SK-N-SH (cell line): ENCODE measurements around the gene NTN1. TPM values are rescaled to one million over a fixed set of nuclear protein-coding genes. Genes with fewer than 3 reads are reported as not detected.

Source experiments
- CTCF ChIA-PET: fragments of 300-600, 350-600 bp; formaldehyde crosslinking; extraction: SDS; loops from one replicate; lab custom pipeline; 2021; lab: Yijun Ruan, JAX
- POLR2A ChIA-PET: fragments of 350-600 bp; sonication (Branson Sonifier 250); formaldehyde crosslinking; extraction: SDS; loops from one replicate; lab custom pipeline; 2020; ENCODE audit warnings: antibody characterized with exemption, inconsistent platforms; lab: Yijun Ruan, JAX
- DNase-seq: peaks from one replicate; pipeline ENCODE4 v3.0.0; 2012
- H2AFZ ChIP-seq: fragments of 200-600 bp; sonication (generic); 2 replicates; pipeline ENCODE4 v1.8.1; 2016; ENCODE audit warnings: antibody characterized with exemption, mild to moderate bottlenecking, low read depth
- H3F3A ChIP-seq: fragments of 200-600 bp; sonication (generic); replicated peaks from 2 replicates; pipeline ENCODE3; 2016; ENCODE audit warnings: antibody characterized with exemption, mild to moderate bottlenecking; ENCODE audit not compliant: insufficient read depth
- H3K27ac ChIP-seq, 2 experiments: fragments of 200-500 bp in 1 of 2; fragments of 200-600 bp in 1 of 2; sonication (Bioruptor generic) in 1 of 2; sonication (generic), shearing (Covaris generic) in 1 of 2; 2 replicates each; pipeline versions ENCODE4 v1.5.1 to v1.6.1; 2014 to 2016; ENCODE audit warnings: low read depth in 2 of 2, inconsistent platforms in 1 of 2, low read length in 1 of 2, mild to moderate bottlenecking in 1 of 2, mixed read lengths in 1 of 2
- H3K27me3 ChIP-seq: fragments of 200-600 bp; sonication (generic), shearing (Covaris generic); 2 replicates; pipeline ENCODE4 v1.6.1; 2016; ENCODE audit warnings: mixed run types; ENCODE audit not compliant: insufficient read depth
- H3K36me3 ChIP-seq, 2 experiments: fragments of 200-500 bp in 1 of 2; fragments of 200-600 bp in 1 of 2; sonication (Bioruptor generic) in 1 of 2; sonication (generic) in 1 of 2; replicated peaks in 1 of 2; 2 replicates each; pipeline versions ENCODE3 to v1.5.1; 2014 to 2016; ENCODE audit warnings: low read length in 1 of 2, mild to moderate bottlenecking in 1 of 2; ENCODE audit not compliant: insufficient read depth in 2 of 2, control insufficient read depth in 1 of 2
- H3K4me1 ChIP-seq, 2 experiments: fragments of 200-500 bp in 1 of 2; fragments of 200-600 bp in 1 of 2; sonication (Bioruptor generic) in 1 of 2; sonication (generic), shearing (Covaris generic) in 1 of 2; 2 replicates each; pipeline versions ENCODE4 v1.5.1 to v1.6.1; 2014 to 2016; ENCODE audit warnings: low read depth in 1 of 2, low read length in 1 of 2, mixed run types in 1 of 2; ENCODE audit not compliant: insufficient read depth in 2 of 2, control insufficient read depth in 1 of 2
- H3K4me2 ChIP-seq: fragments of 200-600 bp; sonication (generic), shearing (Covaris generic); 2 replicates; pipeline ENCODE4 v1.6.1; 2017; ENCODE audit warnings: mixed run types
- H3K4me3 ChIP-seq, 2 experiments: fragments of 200-500 bp in 1 of 2; fragments of 200-600 bp in 1 of 2; sonication (Bioruptor generic) in 1 of 2; sonication (generic), shearing (Covaris generic) in 1 of 2; 2 replicates each; pipeline versions ENCODE4 v1.5.1 to v1.8.1; 2014 to 2016; ENCODE audit warnings: low read depth in 2 of 2, inconsistent platforms in 1 of 2, low read length in 1 of 2, mild to moderate bottlenecking in 1 of 2, mixed read lengths in 1 of 2, moderate library complexity in 1 of 2
- H3K79me2 ChIP-seq: fragments of 200-600 bp; sonication (generic); 2 replicates; pipeline ENCODE4 v1.8.1; 2017; ENCODE audit warnings: mild to moderate bottlenecking; ENCODE audit not compliant: insufficient read depth
- H3K9ac ChIP-seq: fragments of 200-600 bp; sonication (generic); 2 replicates; pipeline ENCODE4 v1.6.1; 2017; ENCODE audit warnings: mixed run types
- H3K9me2 ChIP-seq: fragments of 200-600 bp; sonication (generic); 2 replicates; pipeline ENCODE4 v1.6.1; 2017; ENCODE audit warnings: mixed run types
- H3K9me3 ChIP-seq: fragments of 200-600 bp; sonication (generic); 2 replicates; pipeline ENCODE4 v1.6.1; 2017; ENCODE audit warnings: mixed run types, mild to moderate bottlenecking, moderate library complexity
- H4K20me1 ChIP-seq: fragments of 200-600 bp; sonication (generic); 2 replicates; pipeline ENCODE4 v1.6.1; 2017; ENCODE audit warnings: mild to moderate bottlenecking, mixed run types; ENCODE audit not compliant: insufficient read depth
- CHD2 ChIP-seq: fragments of 150-350 bp; IDR thresholded peaks from 2 replicates; pipeline ENCODE4 v1.6.1; 2018; ENCODE audit warnings: low read length; ENCODE audit not compliant: partially characterized antibody
- ELF1 ChIP-seq: IDR thresholded peaks from 2 replicates; pipeline ENCODE4 v1.4.0; 2012
- EP300 ChIP-seq, 2 experiments: IDR thresholded peaks; 2 replicates each; pipeline versions ENCODE4 v1.4.0 to v1.6.1; 2012; ENCODE audit warnings: borderline replicate concordance in 1 of 2, low read depth in 1 of 2, low read length in 1 of 2
- EZH2phosphoT487 ChIP-seq: fragments of 200-600 bp; sonication (generic); IDR thresholded peaks from 2 replicates; pipeline ENCODE4 v1.6.1; 2017; ENCODE audit warnings: low read depth, mixed run types, mild to moderate bottlenecking, antibody characterized with exemption, moderate library complexity, borderline replicate concordance
- FOSL2 ChIP-seq: IDR thresholded peaks from 2 replicates; pipeline ENCODE4 v1.4.0; 2012; ENCODE audit warnings: low read depth, mild to moderate bottlenecking, moderate library complexity, borderline replicate concordance
- FOXJ3 ChIP-seq: sonication (generic); formaldehyde crosslinking; IDR thresholded peaks from 2 replicates; pipeline ENCODE4 v1.5.1; 2020; ENCODE audit warnings: mild to moderate bottlenecking, missing genetic modification reagents
- GABPA ChIP-seq: IDR thresholded peaks from 2 replicates; pipeline ENCODE4 v1.4.0; 2012; ENCODE audit warnings: low read depth, mild to moderate bottlenecking
- NFIC ChIP-seq: IDR thresholded peaks from 2 replicates; pipeline ENCODE4 v1.4.0; 2012; ENCODE audit warnings: borderline replicate concordance
- POLR2AphosphoS5 ChIP-seq: IDR thresholded peaks from 2 replicates; pipeline ENCODE4 v1.6.1; 2012; ENCODE audit warnings: low read depth, low read length
- RAD21 ChIP-seq: IDR thresholded peaks from 2 replicates; pipeline ENCODE4 v1.6.1; 2012; ENCODE audit warnings: mild to moderate bottlenecking, low read length
- RCOR1 ChIP-seq: fragments of 150-350 bp; IDR thresholded peaks from 2 replicates; pipeline ENCODE4 v1.6.1; 2017; ENCODE audit warnings: antibody characterized with exemption, low read length
- RXRA ChIP-seq: IDR thresholded peaks from 2 replicates; pipeline ENCODE4 v1.4.0; 2012; ENCODE audit warnings: low read depth, mild to moderate bottlenecking, borderline replicate concordance
- SIN3A ChIP-seq: IDR thresholded peaks from 2 replicates; pipeline ENCODE4 v1.6.1; 2012; ENCODE audit warnings: low read depth, mild to moderate bottlenecking, low read length, moderate library complexity, borderline replicate concordance
- TAF1 ChIP-seq: IDR thresholded peaks from 2 replicates; pipeline ENCODE4 v1.6.1; 2012; ENCODE audit warnings: low read depth, mild to moderate bottlenecking, low read length, moderate library complexity, borderline replicate concordance
- ZBTB33 ChIP-seq: IDR thresholded peaks from 2 replicates; pipeline ENCODE4 v1.4.0; 2012; ENCODE audit warnings: low read depth, borderline replicate concordance
- WGBS: methylation state at CpG from one replicate; pipeline ENCODE4 v1.1.6; 2017; ENCODE audit warnings: low lambda C conversion rate; 5-methylcytosine and 5-hydroxymethylcytosine counted together
- polyA plus RNA-seq, 3 experiments: library from polyadenylated mRNA; depleted of rRNA; stranded (reverse); fragments of >200 nt; gene quantifications; 2 replicates each; pipeline ENCODE4 v1.2.3, GENCODE V29; 2012
- TF ChIP-seq, protein P1 (sequence below): IDR thresholded peaks from 2 replicates; pipeline ENCODE4; 2012
- TF ChIP-seq, protein P2 (sequence below): IDR thresholded peaks from 2 replicates; pipeline ENCODE4 v1.6.1; 2012; ENCODE audit warnings: mild to moderate bottlenecking, low read depth, low read length, moderate library complexity

NTN1 gene
- polyA plus RNA-seq, 1 of the 3 experiments (the other 2 are of a cell fraction): 0.05 TPM

DNA sequence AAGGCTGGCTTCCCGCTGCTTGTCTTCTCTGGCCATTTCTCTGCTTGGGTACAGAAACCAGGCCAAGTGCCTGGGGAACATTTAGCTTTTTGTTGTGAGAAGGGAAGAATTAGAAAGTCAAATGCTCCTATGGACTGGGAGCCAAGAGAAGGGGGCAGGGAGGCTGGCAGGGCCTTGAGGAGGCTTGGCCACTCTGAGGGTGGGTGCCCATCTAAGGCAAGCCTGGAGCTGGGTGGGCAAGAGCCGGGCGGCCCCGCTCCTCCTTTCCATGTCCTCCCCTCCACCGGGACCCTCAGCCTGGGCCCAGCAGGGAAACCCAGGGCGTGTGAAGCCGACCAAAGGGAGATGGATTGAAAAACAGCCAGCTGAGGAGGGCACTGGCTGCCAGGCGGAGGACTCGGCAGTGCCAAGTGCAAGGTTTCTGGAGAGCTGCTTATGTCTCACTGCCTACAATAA, 69.4 kb downstream of the NTN1 start (continued):
- TF ChIP-seq FOXJ3 (CRISPR knock-in tag) (no peak), CHD2 (no peak), RAD21 (no peak), RCOR1 (no peak), EP300 (IDR thresholded peaks at IDR 0.05; ENCODE audit: borderline replicate concordance in 1 of 2, low read depth in 1 of 2, low read length in 1 of 2) (no peak), NFIC (no peak)
- TF ChIP-seq, protein P1, sequence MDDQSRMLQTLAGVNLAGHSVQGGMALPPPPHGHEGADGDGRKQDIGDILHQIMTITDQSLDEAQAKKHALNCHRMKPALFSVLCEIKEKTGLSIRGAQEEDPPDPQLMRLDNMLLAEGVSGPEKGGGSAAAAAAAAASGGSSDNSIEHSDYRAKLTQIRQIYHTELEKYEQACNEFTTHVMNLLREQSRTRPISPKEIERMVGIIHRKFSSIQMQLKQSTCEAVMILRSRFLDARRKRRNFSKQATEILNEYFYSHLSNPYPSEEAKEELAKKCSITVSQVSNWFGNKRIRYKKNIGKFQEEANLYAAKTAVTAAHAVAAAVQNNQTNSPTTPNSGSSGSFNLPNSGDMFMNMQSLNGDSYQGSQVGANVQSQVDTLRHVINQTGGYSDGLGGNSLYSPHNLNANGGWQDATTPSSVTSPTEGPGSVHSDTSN: no peak

DNA sequence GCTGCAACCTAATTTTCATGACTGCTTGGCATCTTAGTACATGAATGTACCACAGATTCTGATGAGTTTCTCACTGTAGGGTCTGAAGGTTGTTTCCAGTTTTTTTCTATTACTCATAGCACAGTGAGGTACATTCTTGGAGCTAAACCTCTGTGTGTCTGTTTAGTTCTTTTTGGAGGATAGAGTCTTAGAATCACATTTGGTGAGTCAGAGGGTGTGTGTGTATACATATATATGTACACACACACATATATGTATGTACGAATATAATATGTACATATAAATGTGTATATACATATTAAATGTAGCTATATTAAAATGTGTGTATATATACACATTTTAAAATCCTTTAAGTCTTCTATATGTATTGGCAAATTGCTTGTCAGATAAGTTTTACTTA, 72.9 kb downstream of the NTN1 start:
- H2AFZ ChIP-seq: no peak overlapping the region
- no peaks in the 10 kb centered on the region for H3K9me2 ChIP-seq
- DNase-seq: no peak
- H3K79me2 ChIP-seq: no peaks in the 10 kb centered on the region
- no peaks in the 10 kb centered on the region for H3K4me1 ChIP-seq
- TF ChIP-seq FOSL2: no peak
- TF ChIP-seq SIN3A: no peak
- H3K36me3 ChIP-seq: no peaks in the 10 kb centered on the region
- CTCF ChIA-PET: no interaction called here
- H3K9ac ChIP-seq: no peak overlapping the region
- H3K4me3 ChIP-seq: no peak overlapping the region
- POLR2A ChIA-PET: no interaction called here
- no peaks in the 10 kb centered on the region for H4K20me1 ChIP-seq
- 27% methylated on average over 1 of the region's 1 CpG for WGBS
- no peak overlapping the region for H3K27ac ChIP-seq
- peaks cover 31% of the 10 kb centered on the region; the same call in 1 of the 2 replicates for H3K27me3 ChIP-seq
- no peaks in the 10 kb centered on the region for H3K9me3 ChIP-seq
- no peaks in the 10 kb centered on the region for H3F3A ChIP-seq
- H3K4me2 ChIP-seq: no peak overlapping the region

GRCh38 chr17:9095390-9095789, 74.1 kb downstream of the NTN1 start:
- DNase-seq: no peak
- Histone ChIP-seq H3K4me1 (no peaks in the 10 kb centered on the region), H3K4me2 (no peak overlapping the region), H3K9me3 (no peaks in the 10 kb centered on the region), H3K36me3 (no peaks in the 10 kb centered on the region), H3K9me2 (no peaks in the 10 kb centered on the region), H3K9ac (no peak overlapping the region), H2AFZ (no peak overlapping the region), H3F3A (no peaks in the 10 kb centered on the region), H3K79me2 (no peaks in the 10 kb centered on the region), H3K27me3 (peaks cover 20% of the 10 kb centered on the region; the same call in 1 of the 2 replicates), H3K4me3 (no peak overlapping the region), H4K20me1 (no peaks in the 10 kb centered on the region), H3K27ac (no peak overlapping the region)
- 12% methylated on average over 2 of the region's 2 CpGs for WGBS
- TF ChIP-seq ELF1: no peak
- TF ChIP-seq, protein P2, sequence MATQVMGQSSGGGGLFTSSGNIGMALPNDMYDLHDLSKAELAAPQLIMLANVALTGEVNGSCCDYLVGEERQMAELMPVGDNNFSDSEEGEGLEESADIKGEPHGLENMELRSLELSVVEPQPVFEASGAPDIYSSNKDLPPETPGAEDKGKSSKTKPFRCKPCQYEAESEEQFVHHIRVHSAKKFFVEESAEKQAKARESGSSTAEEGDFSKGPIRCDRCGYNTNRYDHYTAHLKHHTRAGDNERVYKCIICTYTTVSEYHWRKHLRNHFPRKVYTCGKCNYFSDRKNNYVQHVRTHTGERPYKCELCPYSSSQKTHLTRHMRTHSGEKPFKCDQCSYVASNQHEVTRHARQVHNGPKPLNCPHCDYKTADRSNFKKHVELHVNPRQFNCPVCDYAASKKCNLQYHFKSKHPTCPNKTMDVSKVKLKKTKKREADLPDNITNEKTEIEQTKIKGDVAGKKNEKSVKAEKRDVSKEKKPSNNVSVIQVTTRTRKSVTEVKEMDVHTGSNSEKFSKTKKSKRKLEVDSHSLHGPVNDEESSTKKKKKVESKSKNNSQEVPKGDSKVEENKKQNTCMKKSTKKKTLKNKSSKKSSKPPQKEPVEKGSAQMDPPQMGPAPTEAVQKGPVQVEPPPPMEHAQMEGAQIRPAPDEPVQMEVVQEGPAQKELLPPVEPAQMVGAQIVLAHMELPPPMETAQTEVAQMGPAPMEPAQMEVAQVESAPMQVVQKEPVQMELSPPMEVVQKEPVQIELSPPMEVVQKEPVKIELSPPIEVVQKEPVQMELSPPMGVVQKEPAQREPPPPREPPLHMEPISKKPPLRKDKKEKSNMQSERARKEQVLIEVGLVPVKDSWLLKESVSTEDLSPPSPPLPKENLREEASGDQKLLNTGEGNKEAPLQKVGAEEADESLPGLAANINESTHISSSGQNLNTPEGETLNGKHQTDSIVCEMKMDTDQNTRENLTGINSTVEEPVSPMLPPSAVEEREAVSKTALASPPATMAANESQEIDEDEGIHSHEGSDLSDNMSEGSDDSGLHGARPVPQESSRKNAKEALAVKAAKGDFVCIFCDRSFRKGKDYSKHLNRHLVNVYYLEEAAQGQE: no peak
- no peak for TF ChIP-seq RXRA
- TF ChIP-seq EZH2phosphoT487: no peak
- no peak for TF ChIP-seq POLR2AphosphoS5
- TF ChIP-seq GABPA: no peak
- TF ChIP-seq TAF1: no peak
- no peak for TF ChIP-seq ZBTB33
- TF ChIP-seq RCOR1: no peak
- ChIA-PET CTCF (interaction anchor here (0.9 kb wide), 1 partner anchor 123 kb away, joined by 3 read pairs; no protein-coding TSS in a partner anchor), POLR2A (no interaction called here)
